GM12878 (cell line): ENCODE measurements around the gene RALGPS1. TPM values are rescaled to one million over a fixed set of nuclear protein-coding genes. Genes with fewer than 3 reads are reported as not detected.

ENCODE experiments used
- ATAC-seq: fragments of 200-7000 bp; cut with Tn5 transposase; 3 replicates; pipeline ENCODE4 v1.9.1; 2020; ENCODE audit warnings: mild to moderate bottlenecking, moderate library complexity
- BruUV-seq: library from RNA; stranded (reverse); fragments of 400-500 nt; replicated peaks from 2 replicates; lab custom pipeline; 2021; lab: Mats Ljungman, UMichigan
- CTCF ChIA-PET: fragments of 300-600 bp; sonication (Branson Sonifier 250); formaldehyde crosslinking; extraction: SDS; loops from one replicate; lab custom pipeline; 2021; ENCODE audit warnings: inconsistent platforms; lab: Yijun Ruan, JAX
- POLR2A ChIA-PET: fragments of 350-600 bp; formaldehyde crosslinking; extraction: SDS; loops from one replicate; lab custom pipeline; 2021; ENCODE audit warnings: inconsistent platforms; lab: Charles Lee
- RAD21 ChIA-PET: fragments of 300-600 bp; sonication (Branson Sonifier 250); formaldehyde crosslinking; loops from one replicate; lab custom pipeline; 2023; ENCODE audit warnings: antibody characterized with exemption; ENCODE audit not compliant: unreplicated experiment; lab: Charles Lee
- SMC1A ChIA-PET: fragments of 300-600 bp; sonication (Branson Sonifier 250); formaldehyde crosslinking; loops from one replicate; lab custom pipeline; 2023; ENCODE audit not compliant: unreplicated experiment, uncharacterized antibody; lab: Charles Lee
- DNase-seq: peaks from one replicate; pipeline ENCODE4 v3.0.0-alpha.2; 2011; ENCODE audit warnings: low read depth, low spot score
- FAIRE-seq: peaks from 3 replicates; lab custom pipeline; 2011; peaks lifted over from hg19 to GRCh38; lab: Jason Lieb, UNC
- H2AFZ ChIP-seq: 2 replicates; pipeline ENCODE4 v1.6.0; 2011; ENCODE audit warnings: low read depth, low read length, control low read depth; ENCODE audit not compliant: control insufficient read depth
- H3K27ac ChIP-seq: 2 replicates; pipeline ENCODE4 v1.5.1; 2011; ENCODE audit warnings: control low read depth; ENCODE audit not compliant: control insufficient read depth, insufficient read depth
- H3K27me3 ChIP-seq, 2 experiments: replicated peaks in 1 of 2; 2 replicates each; pipeline versions ENCODE4 v1.6.0 to v1.6.1; 2011; ENCODE audit warnings: low read length in 1 of 2; ENCODE audit not compliant: control insufficient read depth in 2 of 2, insufficient read depth in 2 of 2
- H3K36me3 ChIP-seq, 2 experiments: 2 replicates each; pipeline ENCODE4 v1.5.1; 2011; ENCODE audit warnings: low read length in 1 of 2; ENCODE audit not compliant: control insufficient read depth in 2 of 2, insufficient read depth in 2 of 2
- H3K4me1 ChIP-seq: 2 replicates; pipeline ENCODE4 v1.6.1; 2011; ENCODE audit warnings: mild to moderate bottlenecking, low read length, moderate library complexity, mixed read lengths; ENCODE audit not compliant: control insufficient read depth, insufficient read depth
- H3K4me2 ChIP-seq: 2 replicates; pipeline ENCODE4 v1.6.0; 2011; ENCODE audit warnings: control low read depth; ENCODE audit not compliant: control insufficient read depth, insufficient read depth
- H3K4me3 ChIP-seq: fragments of 200-600 bp; sonication (generic); 2 replicates; pipeline ENCODE4 v1.5.1; 2016
- H3K79me2 ChIP-seq: 2 replicates; pipeline ENCODE4 v1.6.0; 2011; ENCODE audit warnings: low read length; ENCODE audit not compliant: control insufficient read depth, insufficient read depth
- H3K9ac ChIP-seq: 2 replicates; pipeline ENCODE4 v1.8.0; 2011; ENCODE audit warnings: low read length, control low read depth, mixed read lengths; ENCODE audit not compliant: control insufficient read depth, insufficient read depth
- H3K9me3 ChIP-seq: replicated peaks from 3 replicates; pipeline ENCODE4 v1.5.1; 2011; ENCODE audit warnings: mild to moderate bottlenecking, low read length; ENCODE audit not compliant: control insufficient read depth, insufficient read depth
- H4K20me1 ChIP-seq: 2 replicates; pipeline ENCODE4 v1.6.0; 2011; ENCODE audit not compliant: control insufficient read depth, insufficient read depth
- BHLHE40 ChIP-seq, 2 experiments: fragments of 450-650 bp in 1 of 2; IDR thresholded peaks; 2 replicates each; pipeline ENCODE4 v1.6.1; 2011 to 2017; ENCODE audit warnings: low read depth in 2 of 2, borderline replicate concordance in 1 of 2, improper control_type of control experiment in 1 of 2, low read length in 1 of 2, mild to moderate bottlenecking in 1 of 2
- IKZF2 ChIP-seq, 2 experiments: fragments of 450-650 bp; IDR thresholded peaks; 2 replicates each; pipeline ENCODE4 v1.6.1; 2017; ENCODE audit warnings: mild to moderate bottlenecking in 2 of 2, moderate library complexity in 2 of 2
- MTA2 ChIP-seq: fragments of 450-650 bp; IDR thresholded peaks from 2 replicates; pipeline ENCODE4 v1.6.1; 2016; ENCODE audit warnings: low read depth, mild to moderate bottlenecking, moderate library complexity
- SMARCA5 ChIP-seq: fragments of 450-650 bp; IDR thresholded peaks from 2 replicates; pipeline ENCODE4 v1.6.1; 2017; ENCODE audit warnings: mild to moderate bottlenecking
- SPI1 ChIP-seq: IDR thresholded peaks from 2 replicates; pipeline ENCODE4 v1.6.1; 2011; ENCODE audit warnings: low read depth, mild to moderate bottlenecking, low read length, moderate library complexity, borderline replicate concordance; ENCODE audit not compliant: insufficient read depth
- WGBS: methylation state at CpG from one replicate; pipeline ENCODE4 v1.1.6; 2016; ENCODE audit warnings: low lambda C conversion rate; ENCODE audit not compliant: insufficient replicate concordance, insufficient coverage; ENCODE audit errors: missing lambda C conversion rate; 5-methylcytosine and 5-hydroxymethylcytosine counted together
- in situ Hi-C: fragments of 300-500 bp; cut with MboI; formaldehyde crosslinking; loops from 9 replicates; pipeline ENCODE4 v1.14.3; 2018; ENCODE audit warnings: mixed read lengths
- intact Hi-C: fragments of 100-400 bp; cut with micrococcal nuclease; formaldehyde crosslinking; loops from one replicate; pipeline ENCODE4 v1.14.2; 2022; ENCODE audit not compliant: unreplicated experiment
- polyA plus RNA-seq, 11 experiments: library from polyadenylated mRNA; depleted of rRNA in 4 of 11; unstranded in 6 of 11; stranded (reverse) in 5 of 11; fragments of >200 nt; fragmentation: Nextera tagmentation in 4 of 11; fragmentation: Illumina TruSeq in 1 of 11; extraction: Ambion mirVana in 4 of 11; extraction: Trizol in 1 of 11; gene quantifications; 1 replicate in 1 of 11; 2 replicates in 10 of 11; pipeline versions ENCODE4 v1.2.1 to v1.2.3, GENCODE V29; 2011 to 2016; ENCODE audit warnings: inconsistent platforms in 2 of 11, missing spikeins in 2 of 11, low read depth in 1 of 11
- total RNA-seq, 4 experiments: library from RNA; depleted of rRNA in 3 of 4; stranded (reverse); fragments of >200 nt in 3 of 4; fragmentation: Illumina TruSeq in 1 of 4; extraction: Trizol in 1 of 4; gene quantifications; 2 replicates each; pipeline versions ENCODE4 v1.2.1 to v1.2.3, GENCODE V29; 2013 to 2021
- TF ChIP-seq, protein P1 (sequence below): fragments of 450-650 bp; IDR thresholded peaks from 2 replicates; pipeline ENCODE4 v1.6.1; 2017; ENCODE audit warnings: low read depth, mild to moderate bottlenecking, moderate library complexity
- TF ChIP-seq, protein P2 (sequence below): fragments of 150-350 bp; IDR thresholded peaks from 2 replicates; pipeline ENCODE4 v1.6.1; 2016; ENCODE audit warnings: low read depth, low read length
- TF ChIP-seq, protein P3 (sequence below): fragments of 450-650 bp; IDR thresholded peaks from 2 replicates; pipeline ENCODE4 v1.6.1; 2017; ENCODE audit warnings: mild to moderate bottlenecking, moderate library complexity

RALGPS1 gene
- total and polyA plus RNA-seq, 10 of the 15 experiments (the other 5 are each of a cell fraction or from before 2014, with no cell fraction given) = 0.13 to 5.6 (median 2.7) TPM

DNA sequence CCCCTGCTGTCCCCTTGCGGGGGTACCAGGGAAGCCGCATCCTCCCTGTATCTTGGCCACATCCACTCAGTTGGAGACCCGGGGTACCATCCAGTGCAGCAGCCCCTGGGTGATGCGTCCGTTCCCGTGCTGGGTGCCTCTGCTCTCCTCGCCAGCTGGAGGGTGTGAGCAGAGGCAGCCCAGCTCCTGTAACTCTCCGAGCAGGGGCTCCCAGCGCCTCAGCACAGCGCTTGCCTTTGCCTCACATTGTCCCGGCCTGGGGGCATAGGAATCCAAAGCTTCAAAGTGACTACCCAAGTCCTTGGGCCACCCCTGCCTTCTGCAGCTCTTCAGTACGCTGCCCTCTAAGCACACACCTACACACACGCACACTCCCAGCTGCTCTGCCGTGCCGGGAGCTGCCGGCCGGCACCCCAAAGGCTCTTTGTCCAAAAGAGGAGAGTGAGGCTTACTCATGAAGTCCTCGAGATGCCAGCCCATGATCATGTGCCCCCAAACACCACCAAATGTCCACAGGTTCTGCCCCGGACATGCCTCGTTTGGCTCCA lies 207.1 kb downstream of the RALGPS1 start (continued):
- TF ChIP-seq, protein P1, sequence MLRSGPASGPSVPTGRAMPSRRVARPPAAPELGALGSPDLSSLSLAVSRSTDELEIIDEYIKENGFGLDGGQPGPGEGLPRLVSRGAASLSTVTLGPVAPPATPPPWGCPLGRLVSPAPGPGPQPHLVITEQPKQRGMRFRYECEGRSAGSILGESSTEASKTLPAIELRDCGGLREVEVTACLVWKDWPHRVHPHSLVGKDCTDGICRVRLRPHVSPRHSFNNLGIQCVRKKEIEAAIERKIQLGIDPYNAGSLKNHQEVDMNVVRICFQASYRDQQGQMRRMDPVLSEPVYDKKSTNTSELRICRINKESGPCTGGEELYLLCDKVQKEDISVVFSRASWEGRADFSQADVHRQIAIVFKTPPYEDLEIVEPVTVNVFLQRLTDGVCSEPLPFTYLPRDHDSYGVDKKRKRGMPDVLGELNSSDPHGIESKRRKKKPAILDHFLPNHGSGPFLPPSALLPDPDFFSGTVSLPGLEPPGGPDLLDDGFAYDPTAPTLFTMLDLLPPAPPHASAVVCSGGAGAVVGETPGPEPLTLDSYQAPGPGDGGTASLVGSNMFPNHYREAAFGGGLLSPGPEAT = no peak
- TF ChIP-seq SMARCA5 = no peak
- TF ChIP-seq, all 136 proteins: peak for 0

DNA sequence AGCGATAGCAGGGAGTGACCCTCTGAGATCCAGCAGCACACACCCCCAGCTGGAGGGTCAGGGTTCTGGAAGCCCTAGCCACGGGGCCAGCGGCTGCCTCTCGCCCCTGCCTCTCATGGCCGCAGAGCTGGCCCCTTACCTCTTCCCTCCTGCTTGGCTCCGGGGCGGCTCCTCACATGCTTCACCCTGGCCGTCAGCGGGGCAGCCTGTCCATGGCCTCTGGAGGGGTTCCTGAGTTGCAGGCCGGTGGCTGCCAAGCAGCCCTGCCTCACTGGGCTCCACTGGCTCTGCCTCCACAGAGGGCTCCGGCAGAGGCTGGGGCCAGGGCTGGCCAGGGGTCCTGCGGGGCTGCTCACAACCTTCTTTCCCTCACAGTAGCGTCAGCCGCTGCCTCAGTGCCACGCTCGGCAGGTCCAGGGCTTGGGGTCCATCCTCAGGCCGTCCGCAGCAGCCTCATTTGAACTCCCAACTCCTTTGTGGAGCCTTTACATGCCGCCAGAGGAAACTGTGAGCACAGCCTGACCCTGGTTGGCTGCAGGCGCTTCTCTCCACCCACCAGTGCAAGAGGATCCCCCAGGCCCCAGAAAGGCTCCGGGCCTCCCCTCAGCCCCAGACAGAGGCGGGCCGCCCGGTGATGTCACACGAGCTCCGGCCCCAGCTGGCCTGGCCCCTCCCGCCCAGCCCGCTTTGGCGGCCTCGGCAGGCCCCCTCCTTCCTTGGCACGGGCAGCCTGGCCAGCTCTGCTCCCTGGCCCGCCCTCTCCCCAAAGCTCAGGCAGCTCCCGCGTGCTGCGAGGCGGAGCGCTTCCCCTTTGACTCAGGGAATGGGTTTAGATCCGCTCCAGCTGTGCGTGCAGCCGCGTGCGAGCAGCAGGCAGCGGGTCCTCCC lies 207.8 kb downstream of the RALGPS1 start, which contains the start of gene ANGPTL2:
ANGPTL2 (minus strand) TSS at position 460 of the 888 bp plus-strand sequence. CDS start 13,904 bp downstream, outside the sequence.
- no TSS peak for BruUV-seq
- Histone ChIP-seq H3K9ac (no peak within 1 kb of the TSS), H3K79me2 (no peaks in the 10 kb centered on the region), H3K4me1 (peaks cover 16% of the 10 kb centered on the region), H3K27ac (no peak within 1 kb of the TSS), H3K9me3 (no peaks in the 10 kb centered on the region), H2AFZ (peak within 1 kb of the TSS; percentile 50), H3K36me3 (no peaks in the 10 kb centered on the region), H3K4me2 (0 out of 2 replicates have a peak within 1 kb of the TSS, but pooled peaks have one; percentile 5), H3K27me3 (no peaks in the 10 kb centered on the region), H3K4me3 (no peak within 1 kb of the TSS), H4K20me1 (no peaks in the 10 kb centered on the region)
- ChIA-PET POLR2A (interaction anchor here (0.5 to 1.6 kb wide), 4 partner anchors 32 to 266 kb away, joined by 3 to 4 read pairs (median 3); no protein-coding TSS in a partner anchor), CTCF (interaction anchor here (1.5 kb wide), 1 partner anchor 15 kb away, joined by 3 read pairs; no protein-coding TSS in a partner anchor), SMC1A (interaction anchor here (0.9 to 1.7 kb wide), 11 partner anchors 8 to 137 kb away, joined by 3 to 5 read pairs (median 4); no protein-coding TSS in a partner anchor), RAD21 (interaction anchor here (0.9 to 1.7 kb wide), 5 partner anchors 12 to 63 kb away, joined by 3 to 8 read pairs (median 5); no protein-coding TSS in a partner anchor)
- peak; percentile 41; the same call in 1 of the 2 replicates for TF ChIP-seq SPI1
- TF ChIP-seq IKZF2 (IDR thresholded peaks at IDR 0.05) = peak in 1 of 2 experiments; percentile 13; a peak in 1 of 4 replicates
- TF ChIP-seq, protein P2, sequence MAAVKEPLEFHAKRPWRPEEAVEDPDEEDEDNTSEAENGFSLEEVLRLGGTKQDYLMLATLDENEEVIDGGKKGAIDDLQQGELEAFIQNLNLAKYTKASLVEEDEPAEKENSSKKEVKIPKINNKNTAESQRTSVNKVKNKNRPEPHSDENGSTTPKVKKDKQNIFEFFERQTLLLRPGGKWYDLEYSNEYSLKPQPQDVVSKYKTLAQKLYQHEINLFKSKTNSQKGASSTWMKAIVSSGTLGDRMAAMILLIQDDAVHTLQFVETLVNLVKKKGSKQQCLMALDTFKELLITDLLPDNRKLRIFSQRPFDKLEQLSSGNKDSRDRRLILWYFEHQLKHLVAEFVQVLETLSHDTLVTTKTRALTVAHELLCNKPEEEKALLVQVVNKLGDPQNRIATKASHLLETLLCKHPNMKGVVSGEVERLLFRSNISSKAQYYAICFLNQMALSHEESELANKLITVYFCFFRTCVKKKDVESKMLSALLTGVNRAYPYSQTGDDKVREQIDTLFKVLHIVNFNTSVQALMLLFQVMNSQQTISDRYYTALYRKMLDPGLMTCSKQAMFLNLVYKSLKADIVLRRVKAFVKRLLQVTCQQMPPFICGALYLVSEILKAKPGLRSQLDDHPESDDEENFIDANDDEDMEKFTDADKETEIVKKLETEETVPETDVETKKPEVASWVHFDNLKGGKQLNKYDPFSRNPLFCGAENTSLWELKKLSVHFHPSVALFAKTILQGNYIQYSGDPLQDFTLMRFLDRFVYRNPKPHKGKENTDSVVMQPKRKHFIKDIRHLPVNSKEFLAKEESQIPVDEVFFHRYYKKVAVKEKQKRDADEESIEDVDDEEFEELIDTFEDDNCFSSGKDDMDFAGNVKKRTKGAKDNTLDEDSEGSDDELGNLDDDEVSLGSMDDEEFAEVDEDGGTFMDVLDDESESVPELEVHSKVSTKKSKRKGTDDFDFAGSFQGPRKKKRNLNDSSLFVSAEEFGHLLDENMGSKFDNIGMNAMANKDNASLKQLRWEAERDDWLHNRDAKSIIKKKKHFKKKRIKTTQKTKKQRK = no peak
- TF ChIP-seq, protein P3, sequence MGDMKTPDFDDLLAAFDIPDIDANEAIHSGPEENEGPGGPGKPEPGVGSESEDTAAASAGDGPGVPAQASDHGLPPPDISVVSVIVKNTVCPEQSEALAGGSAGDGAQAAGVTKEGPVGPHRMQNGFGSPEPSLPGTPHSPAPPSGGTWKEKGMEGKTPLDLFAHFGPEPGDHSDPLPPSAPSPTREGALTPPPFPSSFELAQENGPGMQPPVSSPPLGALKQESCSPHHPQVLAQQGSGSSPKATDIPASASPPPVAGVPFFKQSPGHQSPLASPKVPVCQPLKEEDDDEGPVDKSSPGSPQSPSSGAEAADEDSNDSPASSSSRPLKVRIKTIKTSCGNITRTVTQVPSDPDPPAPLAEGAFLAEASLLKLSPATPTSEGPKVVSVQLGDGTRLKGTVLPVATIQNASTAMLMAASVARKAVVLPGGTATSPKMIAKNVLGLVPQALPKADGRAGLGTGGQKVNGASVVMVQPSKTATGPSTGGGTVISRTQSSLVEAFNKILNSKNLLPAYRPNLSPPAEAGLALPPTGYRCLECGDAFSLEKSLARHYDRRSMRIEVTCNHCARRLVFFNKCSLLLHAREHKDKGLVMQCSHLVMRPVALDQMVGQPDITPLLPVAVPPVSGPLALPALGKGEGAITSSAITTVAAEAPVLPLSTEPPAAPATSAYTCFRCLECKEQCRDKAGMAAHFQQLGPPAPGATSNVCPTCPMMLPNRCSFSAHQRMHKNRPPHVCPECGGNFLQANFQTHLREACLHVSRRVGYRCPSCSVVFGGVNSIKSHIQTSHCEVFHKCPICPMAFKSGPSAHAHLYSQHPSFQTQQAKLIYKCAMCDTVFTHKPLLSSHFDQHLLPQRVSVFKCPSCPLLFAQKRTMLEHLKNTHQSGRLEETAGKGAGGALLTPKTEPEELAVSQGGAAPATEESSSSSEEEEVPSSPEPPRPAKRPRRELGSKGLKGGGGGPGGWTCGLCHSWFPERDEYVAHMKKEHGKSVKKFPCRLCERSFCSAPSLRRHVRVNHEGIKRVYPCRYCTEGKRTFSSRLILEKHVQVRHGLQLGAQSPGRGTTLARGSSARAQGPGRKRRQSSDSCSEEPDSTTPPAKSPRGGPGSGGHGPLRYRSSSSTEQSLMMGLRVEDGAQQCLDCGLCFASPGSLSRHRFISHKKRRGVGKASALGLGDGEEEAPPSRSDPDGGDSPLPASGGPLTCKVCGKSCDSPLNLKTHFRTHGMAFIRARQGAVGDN = peak; percentile 69; the same call in 1 of the 2 replicates
- TF ChIP-seq BHLHE40 (IDR thresholded peaks at IDR 0.05; ENCODE audit: borderline replicate concordance in 1 of 2, low read depth in 2 of 2, low read length in 1 of 2) = peak; percentile 63 to 86; a peak in 3 of 4 replicates
- TF ChIP-seq MTA2 = no peak
- ATAC-seq = peak; percentile 55
- no peak for DNase-seq
- no peak for FAIRE-seq
- 34% methylated on average over 32 of the region's 43 CpGs for WGBS
- in situ Hi-C loops = no loop called here
- intact Hi-C loops = loop anchor here (5.0 kb wide), 1 partner anchor 180 kb away; no protein-coding TSS in a partner anchor
